Measurements from ENCODE around the gene NF1.

- TF ChIP-seq POLR2A (IDR thresholded peaks at IDR 0.05) = no peak
- TF ChIP-seq, protein P1, sequence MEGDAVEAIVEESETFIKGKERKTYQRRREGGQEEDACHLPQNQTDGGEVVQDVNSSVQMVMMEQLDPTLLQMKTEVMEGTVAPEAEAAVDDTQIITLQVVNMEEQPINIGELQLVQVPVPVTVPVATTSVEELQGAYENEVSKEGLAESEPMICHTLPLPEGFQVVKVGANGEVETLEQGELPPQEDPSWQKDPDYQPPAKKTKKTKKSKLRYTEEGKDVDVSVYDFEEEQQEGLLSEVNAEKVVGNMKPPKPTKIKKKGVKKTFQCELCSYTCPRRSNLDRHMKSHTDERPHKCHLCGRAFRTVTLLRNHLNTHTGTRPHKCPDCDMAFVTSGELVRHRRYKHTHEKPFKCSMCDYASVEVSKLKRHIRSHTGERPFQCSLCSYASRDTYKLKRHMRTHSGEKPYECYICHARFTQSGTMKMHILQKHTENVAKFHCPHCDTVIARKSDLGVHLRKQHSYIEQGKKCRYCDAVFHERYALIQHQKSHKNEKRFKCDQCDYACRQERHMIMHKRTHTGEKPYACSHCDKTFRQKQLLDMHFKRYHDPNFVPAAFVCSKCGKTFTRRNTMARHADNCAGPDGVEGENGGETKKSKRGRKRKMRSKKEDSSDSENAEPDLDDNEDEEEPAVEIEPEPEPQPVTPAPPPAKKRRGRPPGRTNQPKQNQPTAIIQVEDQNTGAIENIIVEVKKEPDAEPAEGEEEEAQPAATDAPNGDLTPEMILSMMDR (IDR thresholded peaks at IDR 0.05) = no peak
These were observed 32.4 kb upstream of the NF1 start for GRCh38 chr17:31062346-31062745.
